SK-MEL-5 (cell line): ENCODE data around the gene C6orf132. TPM values are rescaled to one million over a fixed set of nuclear protein-coding genes. Genes with fewer than 3 reads are reported as not detected.

ENCODE experiments used
- DNase-seq: peaks from one replicate; pipeline ENCODE4 v3.0.0-alpha.2; 2016; ENCODE audit warnings: low read depth, low spot score
- in situ Hi-C: cut with HindIII; loops from 2 replicates; pipeline ENCODE4 v1.10.0; 2016; ENCODE audit warnings: low sequenced_read_pairs, high pct_unique_total_duplicates, low pct_unique_long_range_greater_than_20kb
- total RNA-seq: library from RNA; depleted of rRNA; stranded (reverse); fragments of >200 nt; shearing (Covaris generic); gene quantifications from 2 replicates; pipeline ENCODE4 v1.2.3, GENCODE V29; 2014

Gene C6orf132
- total RNA-seq, 1 experiment from 2014 or later = not detected

DNA sequence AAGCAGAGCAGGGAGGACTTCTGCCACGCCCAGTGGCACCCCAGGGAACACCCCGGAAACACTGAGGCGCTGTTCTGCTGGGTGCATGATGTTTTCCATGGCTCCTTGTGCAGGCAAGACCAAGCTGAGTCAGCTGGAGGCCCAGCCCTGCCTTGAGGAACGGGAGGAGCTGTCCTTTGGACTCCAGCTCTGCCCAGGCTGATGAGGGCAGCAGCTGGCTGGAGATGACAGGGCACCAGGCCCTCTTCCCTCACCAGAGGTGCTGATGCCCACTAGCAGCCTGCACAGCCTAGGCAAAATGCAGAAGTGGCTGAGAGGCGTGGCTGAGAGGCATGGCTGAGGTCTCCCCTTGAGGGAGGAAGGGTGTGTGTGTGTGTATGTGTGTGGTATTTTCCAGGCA, 2.4 kb downstream of the C6orf132 start:
- in situ Hi-C loops = no loop called here
- no peak for DNase-seq

DNA sequence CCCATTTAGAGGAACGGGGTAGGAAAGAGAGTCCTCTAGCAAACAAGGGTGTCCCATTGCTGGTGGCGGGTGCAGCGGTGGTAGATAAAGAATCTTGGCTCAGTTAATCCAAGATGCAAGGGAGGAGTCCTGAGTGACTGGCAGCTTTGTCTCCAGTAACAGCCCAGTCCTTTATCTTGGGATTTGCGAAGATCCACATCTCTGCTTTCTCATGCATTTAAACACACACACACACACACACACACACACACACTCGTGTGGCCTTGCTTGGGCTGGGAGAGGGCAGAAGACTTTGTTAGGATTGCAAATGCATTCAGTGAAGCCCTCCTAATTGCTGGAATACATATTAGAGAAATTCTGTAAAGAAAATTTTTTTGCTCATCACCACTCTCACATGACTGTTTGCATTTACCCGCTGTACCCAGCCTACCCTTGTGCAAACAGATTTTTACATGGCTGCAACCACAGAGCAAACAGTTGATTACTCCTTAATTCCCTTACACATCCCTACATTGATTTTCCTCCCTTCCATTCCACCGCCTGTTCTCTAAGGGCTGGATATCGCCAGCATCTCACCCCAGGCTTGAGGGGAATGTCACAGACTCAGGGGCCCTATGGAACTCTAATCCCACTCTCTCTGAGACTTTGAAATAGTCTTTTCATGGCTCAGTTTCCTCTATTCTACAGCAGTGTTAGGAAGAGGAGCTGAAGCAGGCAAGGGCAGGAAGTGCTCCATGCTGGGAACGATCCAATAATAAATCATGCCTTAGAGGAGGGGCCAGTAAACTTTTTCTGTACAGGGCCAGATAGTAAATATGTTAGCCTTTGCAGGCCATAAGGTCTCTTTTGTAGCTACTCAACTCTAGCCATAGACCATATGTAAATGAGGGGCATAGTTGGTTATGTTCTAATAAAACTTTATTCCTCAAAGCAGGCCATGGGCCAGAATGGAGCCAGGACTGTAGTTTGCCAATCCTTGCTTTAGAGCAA, 3.5 kb downstream of the C6orf132 start:
- in situ Hi-C loops = no loop called here
- peak; percentile 14 for DNase-seq

DNA sequence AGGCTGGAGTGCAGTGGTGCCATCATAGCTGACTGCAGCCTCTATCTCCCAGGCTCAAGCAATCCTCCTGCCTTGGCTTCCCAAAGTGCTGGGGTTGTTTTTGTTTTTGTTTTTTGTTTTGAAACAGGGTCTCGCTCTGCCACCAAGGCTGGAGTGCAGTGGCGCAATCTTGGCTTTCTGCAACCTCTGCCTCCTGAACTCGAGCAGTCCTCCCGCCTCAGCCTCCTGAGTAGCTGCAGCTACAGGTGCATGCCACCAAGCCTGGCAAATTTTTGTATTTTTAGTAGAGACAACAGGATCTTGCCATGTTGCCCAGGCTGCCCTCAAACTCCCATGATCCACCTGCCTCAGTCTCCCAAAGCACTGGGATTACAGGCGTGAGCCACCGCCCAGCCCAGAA, 4.2 kb downstream of the C6orf132 start:
- in situ Hi-C loops = no loop called here
- no peak for DNase-seq

DNA sequence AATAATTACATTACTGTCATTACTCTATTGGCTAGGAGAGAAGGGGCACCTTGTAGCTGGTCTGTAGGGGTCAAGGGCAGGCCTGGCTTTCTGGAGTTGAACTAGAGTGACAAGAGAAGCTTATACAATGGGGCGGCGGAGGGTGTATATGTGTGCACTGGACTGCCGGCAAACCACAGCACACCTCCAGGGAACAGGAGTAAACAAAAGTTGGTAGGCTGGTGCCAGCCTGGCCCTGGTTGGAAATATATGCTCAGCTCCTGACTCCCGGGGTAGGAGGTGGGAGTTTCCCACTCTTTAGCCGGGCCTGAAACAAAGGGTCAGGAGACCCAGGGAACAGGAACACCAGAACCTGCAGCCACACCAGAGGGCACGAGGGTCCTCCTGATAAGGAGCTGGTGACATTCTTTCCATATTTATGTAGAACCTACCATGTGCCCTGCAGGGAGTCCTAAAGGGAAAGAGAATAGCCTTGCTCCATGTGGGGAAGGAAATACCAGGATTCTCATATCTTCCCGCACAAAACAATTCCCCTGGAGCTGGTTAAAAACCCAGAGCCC, 5.1 kb downstream of the C6orf132 start:
- in situ Hi-C loops = no loop called here
- DNase-seq = no peak

DNA sequence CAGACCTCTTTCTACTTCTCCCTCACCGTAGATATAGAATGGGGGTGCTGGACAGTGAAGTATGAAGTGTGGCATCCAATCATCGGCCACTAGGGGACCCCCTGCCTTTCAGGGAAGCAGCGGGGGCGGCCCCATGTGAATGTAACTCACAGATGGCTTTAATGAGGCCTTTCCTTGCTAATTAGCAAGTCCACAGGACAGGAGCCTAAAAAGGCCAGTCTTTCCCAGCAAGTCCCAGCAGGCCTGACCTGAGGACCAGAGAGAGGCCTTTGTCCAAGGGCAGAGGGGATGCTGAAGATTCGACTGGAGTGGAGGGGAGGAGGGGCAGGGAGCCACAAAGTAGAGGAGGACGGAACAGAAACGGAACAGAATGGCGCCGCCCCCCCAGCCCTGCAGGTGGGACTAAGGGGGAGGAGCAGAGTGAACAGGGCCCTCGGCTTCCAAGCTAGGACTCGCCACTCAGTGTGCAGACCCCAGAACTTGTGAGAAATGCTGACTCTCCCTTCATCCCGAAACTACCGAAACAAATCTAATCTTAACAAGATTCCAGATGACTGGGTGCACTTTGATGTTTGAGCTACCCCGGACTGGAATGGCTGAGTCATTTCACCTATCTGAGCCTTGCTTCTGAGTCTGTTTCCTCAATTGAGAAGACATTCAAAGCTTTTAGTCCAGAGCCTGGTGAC, 5.8 kb downstream of the C6orf132 start:
- no peak for DNase-seq
- in situ Hi-C loops = no loop called here

DNA sequence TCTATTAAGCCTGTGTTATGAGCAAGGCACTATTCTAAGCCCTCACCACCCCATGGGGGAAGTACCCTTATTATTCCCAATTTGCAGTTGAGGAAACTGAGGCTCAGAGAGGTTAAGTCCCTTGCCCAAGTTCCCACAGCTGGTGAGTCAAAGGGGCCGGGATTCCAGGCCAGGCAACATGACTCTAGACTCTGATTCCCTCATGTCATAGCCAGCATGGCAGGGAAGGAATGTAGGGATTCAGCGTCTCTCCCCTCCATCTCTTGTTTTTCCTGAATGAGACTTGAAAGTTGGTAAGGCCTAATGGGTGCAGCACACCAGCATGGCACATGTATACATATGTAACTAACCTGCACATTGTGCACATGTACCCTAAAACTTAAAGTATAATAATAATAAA, 6.7 kb downstream of the C6orf132 start:
- in situ Hi-C loops = no loop called here
- no peak for DNase-seq

DNA sequence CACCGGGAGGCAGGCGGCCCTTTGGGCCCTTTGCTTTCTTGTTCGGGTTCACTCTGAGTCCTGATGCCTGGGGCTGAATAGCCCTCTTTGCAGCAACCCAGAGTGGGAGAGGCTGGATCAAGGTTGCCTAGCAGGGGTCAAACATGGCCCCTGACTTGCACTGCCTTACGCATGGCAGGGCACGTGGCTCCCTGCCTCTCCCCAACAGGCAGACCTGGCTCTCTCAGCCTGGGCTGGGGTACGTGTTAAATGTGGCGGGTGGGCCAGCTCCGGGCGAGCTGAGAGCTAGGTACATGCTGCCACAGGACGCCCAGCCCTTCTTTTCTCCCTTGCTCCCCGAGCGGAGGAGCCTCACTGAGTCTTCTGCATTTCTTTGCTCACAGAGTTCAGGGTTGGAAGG, 7.3 kb downstream of the C6orf132 start:
- no peak for DNase-seq
- in situ Hi-C loops = no loop called here

DNA sequence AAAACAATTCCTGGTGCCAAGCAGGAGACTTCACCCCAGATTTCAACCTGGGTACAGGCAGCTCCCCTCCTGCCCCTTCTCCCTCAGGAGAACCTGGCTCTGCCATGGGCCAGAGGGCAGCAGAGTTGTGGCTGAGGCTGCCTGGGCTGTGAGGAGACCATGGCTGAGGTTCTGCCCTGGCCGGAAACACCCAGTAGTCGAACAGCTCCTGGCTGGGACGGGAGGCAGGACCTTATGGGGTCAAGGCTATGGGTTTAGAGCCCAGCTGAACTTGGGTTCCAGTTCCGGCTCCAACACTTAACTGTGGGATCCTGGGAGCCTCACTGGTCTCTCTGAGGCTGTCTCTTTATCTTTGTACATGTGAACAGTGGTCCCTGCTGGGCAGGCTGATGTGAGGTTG, 8.5 kb downstream of the C6orf132 start:
- in situ Hi-C loops = no loop called here

DNA sequence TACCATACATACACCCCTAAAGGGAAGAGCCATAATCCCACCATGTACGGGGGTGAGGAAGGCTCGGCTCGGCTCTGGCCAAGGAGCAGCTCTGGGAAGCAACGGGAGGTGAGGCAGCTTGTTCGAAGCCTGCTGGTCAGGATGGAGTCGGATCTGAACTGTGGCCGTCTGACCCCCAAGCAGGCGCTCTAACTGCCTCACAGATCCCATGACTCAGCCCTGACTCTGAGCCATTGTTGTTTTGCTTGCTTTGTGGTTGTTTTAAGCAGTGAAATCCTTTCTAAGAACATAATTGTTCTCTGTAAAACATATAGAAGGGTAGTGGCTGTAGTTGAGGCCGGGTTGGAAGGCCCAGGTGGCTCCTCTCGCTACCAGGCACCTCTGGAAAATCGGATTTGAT, 10.9 kb downstream of the C6orf132 start:
- in situ Hi-C loops = no loop called here
- peak; percentile 38 for DNase-seq

More for the DNA sequence above, 8.5 kb downstream of the C6orf132 start:
- no peak for DNase-seq

DNA sequence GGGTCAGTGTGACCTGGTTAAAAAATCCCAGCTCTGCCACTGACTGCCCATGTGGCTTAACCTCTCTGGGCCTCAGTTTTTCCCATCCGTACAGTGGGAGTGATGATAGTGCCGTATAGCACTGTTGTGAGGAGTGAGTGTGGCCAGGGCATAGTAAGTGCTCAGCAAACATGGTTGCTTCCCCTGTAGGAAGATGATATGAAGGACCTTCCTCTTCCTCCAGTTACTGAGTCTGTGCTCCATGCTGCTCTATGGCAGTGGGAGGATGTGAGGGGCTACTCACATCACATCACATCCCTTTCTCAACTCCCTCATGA, 13.1 kb downstream of the C6orf132 start:
- in situ Hi-C loops = no loop called here

DNA sequence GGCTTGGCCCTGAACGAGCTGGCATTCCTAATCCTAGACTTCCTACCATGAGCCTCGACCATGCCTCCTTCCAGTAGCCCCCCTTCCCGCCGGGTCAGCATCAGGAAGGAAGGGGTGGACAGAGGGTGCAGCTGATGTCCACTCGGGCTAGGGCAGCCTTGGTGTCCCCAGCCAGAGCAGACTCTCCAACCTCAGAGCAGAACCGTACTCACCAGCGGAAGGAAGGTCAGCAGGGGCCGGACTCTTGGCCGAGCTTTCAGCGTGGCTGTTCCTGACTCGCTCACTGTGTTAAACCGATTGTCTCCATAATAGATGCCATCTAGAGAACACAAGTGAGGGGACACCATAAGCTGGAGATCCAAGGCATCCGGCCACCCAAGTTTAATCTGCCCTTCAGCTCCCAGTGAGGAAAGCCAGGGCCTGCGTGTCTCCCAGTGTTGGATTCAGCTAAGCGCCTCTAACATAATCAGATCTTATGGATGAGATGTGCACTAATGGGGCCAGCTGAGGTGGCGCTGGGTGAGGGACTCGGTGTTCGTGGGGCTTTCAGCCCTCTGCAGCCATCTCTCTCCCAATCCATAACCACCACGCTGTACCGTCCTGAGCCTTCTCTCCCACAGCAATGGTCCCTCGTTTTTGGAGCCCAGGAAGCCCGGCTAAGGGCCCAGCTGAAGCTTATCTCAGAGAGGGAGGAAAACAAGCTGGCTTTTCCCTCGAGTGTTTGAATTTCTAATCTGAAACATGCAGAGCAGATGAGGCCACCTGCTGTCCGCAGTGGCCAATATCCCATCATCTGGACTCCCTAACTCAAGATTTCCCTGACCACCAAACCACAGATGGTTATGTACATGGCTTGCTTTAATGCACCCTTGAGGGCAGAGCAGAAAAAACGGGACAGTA, 13.7 kb downstream of the C6orf132 start:
- no peak for DNase-seq
- in situ Hi-C loops = no loop called here

More for the DNA sequence above, 13.1 kb downstream of the C6orf132 start:
- no peak for DNase-seq

DNA sequence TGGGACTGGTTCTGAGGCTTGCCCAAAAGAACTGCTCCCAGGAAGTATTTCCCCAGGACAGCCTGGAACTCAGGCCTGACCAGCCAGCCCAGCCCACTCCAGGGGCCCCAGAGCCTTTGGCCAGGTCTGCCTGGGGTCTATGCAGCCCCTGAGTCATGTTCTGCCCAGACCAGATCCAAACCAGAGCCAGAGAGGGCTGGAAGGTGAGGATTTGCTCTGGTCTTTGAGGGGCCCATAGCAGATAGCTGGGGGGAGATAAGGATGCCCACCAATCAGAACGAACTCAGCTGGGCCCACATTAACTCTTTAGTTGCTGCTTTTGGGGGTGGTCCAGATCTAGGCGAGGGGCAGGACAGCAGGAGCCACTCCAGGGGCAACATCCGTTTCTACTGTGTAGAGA, 16.8 kb downstream of the C6orf132 start:
- in situ Hi-C loops = no loop called here
- DNase-seq = no peak

DNA sequence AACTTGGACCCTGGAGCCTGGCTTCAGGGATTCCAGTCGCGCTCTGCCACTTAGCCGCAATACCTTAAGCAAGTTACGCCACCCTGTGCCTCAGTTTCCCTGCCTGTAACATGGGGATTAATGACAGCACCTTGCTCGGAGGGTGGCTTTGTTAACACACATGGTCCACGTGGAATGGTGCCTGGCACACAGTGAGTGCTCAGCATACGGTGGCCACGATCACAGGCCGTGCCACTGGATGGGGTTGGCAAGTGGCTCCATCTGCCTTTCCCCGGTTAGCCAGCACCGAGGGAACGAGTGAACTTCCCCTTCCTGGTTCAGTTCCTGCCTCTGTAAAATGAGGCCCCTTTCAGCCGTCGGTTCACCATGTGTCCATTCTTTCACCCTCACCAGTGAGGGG, 17.2 kb downstream of the C6orf132 start:
- DNase-seq = no peak
- in situ Hi-C loops = no loop called here

DNA sequence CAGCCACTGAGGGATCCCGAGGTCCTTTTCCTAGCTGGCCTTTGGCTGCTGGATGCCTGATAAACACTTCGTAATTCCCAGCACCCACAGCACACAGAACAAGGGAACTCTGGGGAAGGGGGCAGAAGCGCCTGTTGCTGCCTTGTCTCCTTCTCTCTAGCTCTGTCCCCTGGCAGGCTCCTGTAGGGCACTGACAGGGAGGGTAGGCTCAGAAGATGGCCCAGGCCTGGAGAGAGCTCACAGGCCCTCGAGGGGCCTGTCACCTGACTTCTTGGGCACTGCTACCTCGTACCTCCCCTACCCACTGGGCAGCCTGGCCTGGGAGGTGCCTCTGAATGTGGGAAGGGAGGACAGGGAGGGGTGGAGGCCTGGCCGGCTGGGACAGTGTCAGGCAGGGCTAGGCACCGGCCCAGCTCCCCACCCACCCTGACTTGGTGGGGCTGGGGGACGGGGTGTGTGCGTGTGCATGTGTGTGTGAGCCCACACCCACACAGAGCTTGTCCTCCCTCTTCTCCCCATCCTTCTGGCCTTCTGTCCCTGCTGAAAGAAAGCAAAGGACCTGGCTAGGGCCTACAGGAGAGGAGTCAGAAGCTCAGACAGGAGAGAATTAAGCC, 18.1 kb downstream of the C6orf132 start:
- no peak for DNase-seq
- in situ Hi-C loops = no loop called here

DNA sequence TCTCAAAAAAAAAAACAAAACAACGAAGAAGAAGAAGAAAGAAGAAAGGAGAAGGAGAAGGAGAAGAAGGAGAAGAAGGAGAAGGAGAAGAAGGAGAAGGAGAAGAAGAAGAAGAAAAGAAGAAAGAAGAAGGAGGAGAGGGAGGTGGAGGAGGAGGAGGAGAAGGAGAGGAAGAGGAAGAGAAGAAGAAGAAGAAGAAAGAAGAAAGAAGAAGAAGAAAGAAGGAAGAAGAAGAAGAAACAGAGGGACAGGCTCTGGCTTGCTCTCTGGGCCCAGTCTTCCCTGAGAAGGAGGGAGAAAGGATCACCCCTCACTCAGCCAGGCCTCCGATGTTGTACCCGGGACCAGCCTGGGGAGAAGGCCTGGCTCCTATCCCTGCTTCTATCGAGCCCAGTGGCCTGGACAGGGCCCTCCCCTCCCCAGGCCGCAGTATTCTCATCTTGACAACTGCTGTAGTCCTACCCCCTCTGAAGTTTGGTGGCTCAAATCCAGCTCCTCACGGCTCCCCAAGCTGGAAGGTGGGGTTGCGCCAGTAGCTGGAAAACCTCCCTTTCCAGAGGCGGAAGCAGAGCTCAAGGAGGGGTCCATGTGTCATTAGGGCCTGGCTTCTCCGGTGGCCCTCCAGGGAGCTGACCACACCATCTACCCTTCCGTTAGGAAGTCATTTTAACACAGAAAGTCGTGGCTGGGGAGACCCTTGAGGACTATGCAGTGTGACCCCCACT, 18.9 kb downstream of the C6orf132 start:
- no peak for DNase-seq
- in situ Hi-C loops = no loop called here

DNA sequence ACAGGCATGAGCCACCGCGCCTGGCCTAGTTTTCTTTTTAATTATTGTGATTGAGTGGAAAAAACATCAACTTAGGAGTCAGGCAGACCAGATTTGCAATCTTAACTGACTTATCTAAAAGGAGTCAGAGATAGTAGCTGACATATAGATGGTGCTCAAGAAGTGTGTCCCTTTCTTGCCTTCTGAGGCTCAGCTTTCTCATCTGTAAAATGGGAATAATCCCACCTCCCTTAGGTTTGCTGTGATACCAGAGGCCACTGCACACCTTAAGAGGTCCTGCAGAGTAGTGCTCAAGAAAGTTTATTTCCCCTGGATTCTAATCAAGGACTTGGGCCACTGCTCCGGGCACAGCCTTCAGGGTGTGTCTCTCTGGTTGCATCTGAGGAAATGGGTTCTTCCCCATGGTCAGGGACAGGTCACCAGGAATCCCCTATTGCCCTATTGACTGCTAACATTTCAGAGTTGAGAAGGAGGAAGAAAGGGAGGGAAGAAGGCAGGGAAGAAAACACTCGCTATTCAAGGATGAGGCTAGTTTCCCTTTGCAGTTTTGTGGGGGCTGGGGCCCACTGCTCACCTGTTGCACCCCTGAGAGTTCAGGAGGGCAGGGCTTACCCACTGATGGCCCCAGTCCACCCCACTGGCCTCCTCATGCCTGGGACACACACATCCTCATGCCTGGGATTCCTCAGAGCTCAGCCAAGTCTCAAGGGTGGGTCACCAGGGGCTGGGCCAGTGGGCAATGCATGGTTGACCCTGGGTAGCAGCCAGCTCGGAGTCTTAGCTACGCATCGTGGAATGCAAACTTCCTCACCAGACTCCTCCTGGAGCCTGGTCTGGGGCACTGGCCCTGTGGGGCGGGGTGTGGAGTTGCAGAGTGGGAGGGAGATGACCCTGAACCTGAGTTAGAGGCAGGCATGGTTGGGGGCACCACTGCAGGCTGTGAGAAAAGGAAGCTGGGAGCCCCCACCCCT, 21.2 kb downstream of the C6orf132 start:
- DNase-seq = no peak
- in situ Hi-C loops = no loop called here
